Fibroblast of villous mesenchyme (primary cell): ENCODE measurements around the gene EPC1. TPM values are rescaled to one million over a fixed set of nuclear protein-coding genes. Genes with fewer than 3 reads are reported as not detected.
"Not testable (repeated sequence)": the region's sequence is repeated elsewhere in the genome, so short reads cannot be mapped to it uniquely, and the experiment has no call there.

Experiments
- DNase-seq: peaks from one replicate; pipeline ENCODE4 v3.0.0-alpha.2; 2010; ENCODE audit warnings: low read depth
- H3K4me3 ChIP-seq: 2 replicates; pipeline ENCODE4 v1.5.1; 2011; ENCODE audit warnings: low read depth, mild to moderate bottlenecking, low read length
- CTCF ChIP-seq: IDR thresholded peaks from 2 replicates; pipeline ENCODE4 v1.5.1; 2012; ENCODE audit warnings: low read depth, mild to moderate bottlenecking, low read length; ENCODE audit not compliant: insufficient read depth
- total RNA-seq: library from RNA; depleted of rRNA; stranded (reverse); fragments of >200 nt; gene quantifications from 2 replicates; pipeline ENCODE4 v1.2.3, GENCODE V29; 2012

The EPC1 gene
- total RNA-seq, 1 donor, result 19.4 TPM

GRCh38 chr10:32253821-32254220 lies 93.1 kb downstream of the EPC1 start:
- DNase-seq, result no peak
- no peak overlapping the region for H3K4me3 ChIP-seq
- no peak for TF ChIP-seq CTCF

- DNase-seq, result peak; percentile 30
These were observed 93.7 kb downstream of the EPC1 start for GRCh38 chr10:32253276-32253675.

GRCh38 chr10:32250489-32250888 lies 96.5 kb downstream of the EPC1 start:
- not testable (repeated sequence) for H3K4me3 ChIP-seq, DNase-seq

More at GRCh38 chr10:32253276-32253675, 93.7 kb downstream of the EPC1 start:
- no peak for TF ChIP-seq CTCF
- H3K4me3 ChIP-seq, result no peak overlapping the region

- H3K4me3 ChIP-seq, result no peak overlapping the region
- DNase-seq, result no peak
- no peak for TF ChIP-seq CTCF
These were observed 100.3 kb downstream of the EPC1 start for GRCh38 chr10:32246685-32247084.

- no peak overlapping the region for H3K4me3 ChIP-seq
- DNase-seq, result no peak
- no peak for TF ChIP-seq CTCF
These were observed 101.2 kb downstream of the EPC1 start for GRCh38 chr10:32245760-32246159.

GRCh38 chr10:32244421-32245207 lies 102.3 kb downstream of the EPC1 start:
- no peak for TF ChIP-seq CTCF
- no peak overlapping the region for H3K4me3 ChIP-seq
- peak; percentile 73 for DNase-seq

GRCh38 chr10:32244011-32244410 lies 102.9 kb downstream of the EPC1 start:
- no peak overlapping the region for H3K4me3 ChIP-seq
- no peak for TF ChIP-seq CTCF
- DNase-seq, result no peak
